ENCODE data around the gene KLHL22. TPM values are rescaled to one million over a fixed set of nuclear protein-coding genes. Genes with fewer than 3 reads are reported as not detected.

KLHL22 gene
- total RNA-seq, 2 experiments from 2014 or later, result 24.1 to 27.7 TPM

GRCh38 chr22:20520093-20520511, 24.5 kb upstream of the KLHL22 start:
- ATAC-seq (ENCODE audit: poor library complexity) (no peak), DNase-seq (peak in 2 of 14 experiments; percentile 18 to 46)
- H3K36me3 ChIP-seq (ENCODE audit: insufficient read depth, low read length), result peaks cover 33% of the 10 kb centered on the region
- H3K27me3 ChIP-seq (ENCODE audit: control insufficient read depth in 1 of 2, insufficient read depth in 2 of 2, low read length in 2 of 2), result no peaks in the 10 kb centered on the region
- Mint-ChIP-seq H3K4me1 (ENCODE audit: low read depth) (peaks cover 78% of the 10 kb centered on the region), H3K36me3 (ENCODE audit: low read depth) (peaks cover 64% of the 10 kb centered on the region), H3K4me3 (no peak overlapping the region), H3K9me3 (no peaks in the 10 kb centered on the region), H3K27me3 (no peaks in the 10 kb centered on the region), H3K27ac (peak overlapping the region; percentile 75)
- ChIA-PET POLR2A (interaction anchor here (0.9 kb wide), 1 partner anchor 44 kb away, joined by 3 read pairs; no protein-coding TSS in a partner anchor), CTCF (interaction anchor here (0.8 to 1.3 kb wide), 3 partner anchors 25 to 44 kb away, joined by 3 to 4 read pairs (median 4); no protein-coding TSS in a partner anchor)
- intact Hi-C loops (cut with DNase I, micrococcal nuclease), result loop anchor here in 1 of 2 experiments (5.0 kb wide), 1 partner anchor 47 kb away; no protein-coding TSS in a partner anchor
- H3K9me3 ChIP-seq (ENCODE audit: control insufficient read depth in 1 of 2, insufficient read depth in 1 of 2, low read length in 2 of 2), result no peaks in the 10 kb centered on the region
- no peak for TF ChIP-seq CTCF (IDR thresholded peaks at IDR 0.05)
- no peak overlapping the region for H3K4me3 ChIP-seq (ENCODE audit: low read length)
- H3K4me1 ChIP-seq (ENCODE audit: insufficient read depth, low read length), result peaks cover 76% of the 10 kb centered on the region
- H3K27ac ChIP-seq (ENCODE audit: low read depth in 1 of 2, low read length in 2 of 2), result peak overlapping the region in 1 of 2 donors; percentile 33

GRCh38 chr22:20519558-20519957, 24.0 kb upstream of the KLHL22 start:
- Mint-ChIP-seq H3K4me1 (ENCODE audit: low read depth) (peaks cover 79% of the 10 kb centered on the region), H3K36me3 (ENCODE audit: low read depth) (peaks cover 69% of the 10 kb centered on the region), H3K27me3 (no peaks in the 10 kb centered on the region), H3K9me3 (no peaks in the 10 kb centered on the region), H3K4me3 (no peak overlapping the region), H3K27ac (peak overlapping the region; percentile 75)
- no peaks in the 10 kb centered on the region for H3K9me3 ChIP-seq (ENCODE audit: control insufficient read depth in 1 of 2, insufficient read depth in 1 of 2, low read length in 2 of 2)
- POLR2A ChIA-PET, result no interaction called here
- peaks cover 39% of the 10 kb centered on the region for H3K36me3 ChIP-seq (ENCODE audit: insufficient read depth, low read length)
- H3K4me1 ChIP-seq (ENCODE audit: insufficient read depth, low read length), result peaks cover 76% of the 10 kb centered on the region
- ATAC-seq (ENCODE audit: poor library complexity) (no peak), DNase-seq (no peak)
- H3K27me3 ChIP-seq (ENCODE audit: control insufficient read depth in 1 of 2, insufficient read depth in 2 of 2, low read length in 2 of 2), result no peaks in the 10 kb centered on the region
- CTCF ChIA-PET, result interaction anchor here (0.8 kb wide), 2 partner anchors 26 to 45 kb away, joined by 4 read pairs; no protein-coding TSS in a partner anchor
- intact Hi-C loops (cut with DNase I, micrococcal nuclease), result loop anchor here in 1 of 2 experiments (5.0 kb wide), 1 partner anchor 33 kb away; no protein-coding TSS in a partner anchor
- no peak overlapping the region for H3K4me3 ChIP-seq (ENCODE audit: low read length)
- no peak for TF ChIP-seq CTCF (IDR thresholded peaks at IDR 0.05)
- H3K27ac ChIP-seq (ENCODE audit: low read depth in 1 of 2, low read length in 2 of 2), result peak overlapping the region in 1 of 2 donors; percentile 33

- Histone ChIP-seq H3K27ac (ENCODE audit: low read depth in 1 of 2, low read length in 2 of 2) (peak overlapping the region in 1 of 2 donors; percentile 8), H3K27me3 (ENCODE audit: control insufficient read depth in 1 of 2, insufficient read depth in 2 of 2, low read length in 2 of 2) (no peaks in the 10 kb centered on the region), H3K9me3 (ENCODE audit: control insufficient read depth in 1 of 2, insufficient read depth in 1 of 2, low read length in 2 of 2) (no peaks in the 10 kb centered on the region), H3K4me3 (ENCODE audit: low read length) (no peak overlapping the region), H3K36me3 (ENCODE audit: insufficient read depth, low read length) (peaks cover 48% of the 10 kb centered on the region), H3K4me1 (ENCODE audit: insufficient read depth, low read length) (peaks cover 76% of the 10 kb centered on the region)
- ChIA-PET CTCF (interaction anchor here (1.4 to 2.0 kb wide), 2 partner anchors 88 to 100 kb away, joined by 5 read pairs; no protein-coding TSS in a partner anchor), POLR2A (interaction anchor here (0.9 to 1.4 kb wide), 3 partner anchors 11 to 39 kb away, joined by 3 to 6 read pairs (median 5); partner anchors contain the start of gene MED15)
- no peaks in the 10 kb centered on the region for H3K27me3 Mint-ChIP-seq
- H3K9me3 Mint-ChIP-seq, result no peaks in the 10 kb centered on the region
- TF ChIP-seq CTCF (IDR thresholded peaks at IDR 0.05), result no peak
- H3K36me3 Mint-ChIP-seq (ENCODE audit: low read depth), result peaks cover 71% of the 10 kb centered on the region
- intact Hi-C loops (cut with DNase I, micrococcal nuclease), result loop anchor here in 1 of 2 experiments (5.0 kb wide), 1 partner anchor 34 kb away; no protein-coding TSS in a partner anchor
- peak overlapping the region; percentile 50 for H3K27ac Mint-ChIP-seq
- ATAC-seq (ENCODE audit: poor library complexity) (no peak), DNase-seq (no peak)
- H3K4me1 Mint-ChIP-seq (ENCODE audit: low read depth), result peaks cover 78% of the 10 kb centered on the region
- no peak overlapping the region for H3K4me3 Mint-ChIP-seq
These were observed 22.4 kb upstream of the KLHL22 start for GRCh38 chr22:20517841-20518592.
